Measurements from ENCODE around the gene SDHAF2.
"Not testable (repeated sequence)": the region's sequence is repeated elsewhere in the genome, so short reads cannot be mapped to it uniquely, and the experiment has no call there.

Gene SDHAF2

DNA sequence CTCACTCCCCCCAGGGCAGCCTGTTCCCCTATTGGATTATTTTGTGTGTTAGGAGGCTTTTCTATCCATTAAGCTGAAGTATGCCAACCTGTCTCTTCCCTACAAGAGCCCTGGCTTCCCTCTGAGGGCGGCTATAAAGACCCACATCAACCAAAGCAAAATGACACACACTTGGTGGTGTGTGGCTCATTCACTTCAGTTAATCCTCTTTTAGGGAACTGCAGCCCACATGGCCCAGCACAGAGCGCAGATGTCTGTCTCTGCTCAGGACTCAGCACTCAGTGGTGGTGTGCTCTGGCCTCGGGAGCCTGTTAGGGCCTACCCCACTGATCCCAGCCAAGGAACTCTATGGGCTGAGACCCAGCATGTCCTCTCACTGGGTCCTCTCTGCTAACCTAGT is 46.4 kb downstream of the SDHAF2 start:
- DNase-seq: no peak

DNA sequence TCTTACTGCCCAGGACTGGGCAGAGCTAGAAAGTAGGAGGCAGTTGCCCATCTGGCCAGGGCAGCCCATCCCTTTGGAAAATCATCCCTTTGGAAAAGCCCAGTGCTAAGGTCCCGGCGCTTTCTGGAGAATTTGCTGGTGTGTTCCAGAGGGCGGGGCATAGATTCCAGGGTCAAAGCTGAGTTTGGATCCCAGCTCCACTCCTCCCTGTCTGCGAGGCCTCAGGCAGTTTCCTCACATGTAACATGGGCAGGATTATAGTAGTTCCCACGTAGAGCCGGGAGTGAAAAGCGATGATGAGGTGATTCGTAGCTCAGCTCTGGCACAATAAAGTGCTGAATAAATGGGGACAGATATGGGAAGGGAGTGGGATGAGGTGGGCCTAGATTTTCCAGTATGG is 47.2 kb downstream of the SDHAF2 start:
- TF ChIP-seq GATA1 (IDR thresholded peaks at IDR 0.05; ENCODE audit: low read depth, low read length): no peak
- no peak for DNase-seq

More for the DNA sequence above, 46.4 kb downstream of the SDHAF2 start:
- TF ChIP-seq GATA1 (IDR thresholded peaks at IDR 0.05; ENCODE audit: low read depth, low read length): no peak
- no peak for TF ChIP-seq POLR2A (IDR thresholded peaks at IDR 0.05; ENCODE audit: low read length)

DNA sequence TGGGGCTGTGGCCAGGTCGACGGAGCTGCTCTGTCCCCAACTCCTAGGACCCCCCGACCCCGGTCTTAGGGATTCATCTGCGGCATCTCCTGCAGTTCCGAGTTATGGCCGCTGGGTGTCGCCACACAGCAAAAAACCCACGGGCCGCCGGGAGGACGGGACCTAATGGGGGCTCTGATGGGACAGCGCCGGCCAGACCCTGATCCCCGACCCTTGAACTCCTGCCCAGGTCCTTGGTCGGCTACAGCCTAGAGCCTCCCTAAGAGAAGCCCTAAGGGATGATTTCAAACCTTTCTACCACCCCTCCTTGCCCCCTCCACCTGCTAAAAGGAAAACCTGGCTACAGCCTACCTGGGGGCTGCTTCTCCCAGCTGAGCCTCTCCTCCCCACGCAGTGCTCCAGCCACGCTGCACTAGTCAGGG is 47.8 kb downstream of the SDHAF2 start:
- DNase-seq: peak; percentile 44 to 71
- TF ChIP-seq GATA1 (IDR thresholded peaks at IDR 0.05; ENCODE audit: low read depth, low read length): no peak
- no peak for TF ChIP-seq POLR2A (IDR thresholded peaks at IDR 0.05; ENCODE audit: low read length)

DNA sequence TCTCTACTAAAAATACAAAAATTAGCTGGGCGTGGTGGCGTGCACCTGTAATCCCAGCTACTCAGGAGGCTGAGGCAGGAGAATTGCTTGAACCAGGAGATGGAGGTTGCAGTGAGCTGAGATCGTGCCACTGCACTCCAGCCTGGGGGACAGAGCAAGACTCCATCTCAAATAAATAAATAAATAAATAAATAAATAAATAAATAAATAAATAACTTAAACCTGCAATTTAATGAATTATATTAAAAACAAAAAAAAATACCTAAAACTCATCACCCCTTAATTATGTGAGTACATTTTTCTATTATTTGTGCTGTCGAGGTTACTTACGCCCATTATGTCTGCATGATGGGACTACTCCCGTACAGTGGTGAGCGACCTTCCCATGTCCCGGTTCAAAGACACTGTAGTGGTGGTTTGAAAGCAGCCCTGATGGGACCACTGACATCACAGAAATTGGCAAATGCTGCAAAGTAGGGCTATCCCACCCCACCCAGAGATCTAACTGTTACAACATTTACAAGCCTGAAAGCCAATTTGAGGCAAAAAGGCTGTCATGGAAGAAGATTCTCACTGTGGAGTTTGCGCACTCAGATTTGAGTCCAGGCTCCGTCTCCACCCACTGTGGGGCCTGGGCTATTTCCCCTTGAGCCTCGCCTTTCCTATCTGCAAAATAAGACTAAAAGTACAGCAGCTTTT is 49.6 kb downstream of the SDHAF2 start:
- not testable (repeated sequence) for DNase-seq

DNA sequence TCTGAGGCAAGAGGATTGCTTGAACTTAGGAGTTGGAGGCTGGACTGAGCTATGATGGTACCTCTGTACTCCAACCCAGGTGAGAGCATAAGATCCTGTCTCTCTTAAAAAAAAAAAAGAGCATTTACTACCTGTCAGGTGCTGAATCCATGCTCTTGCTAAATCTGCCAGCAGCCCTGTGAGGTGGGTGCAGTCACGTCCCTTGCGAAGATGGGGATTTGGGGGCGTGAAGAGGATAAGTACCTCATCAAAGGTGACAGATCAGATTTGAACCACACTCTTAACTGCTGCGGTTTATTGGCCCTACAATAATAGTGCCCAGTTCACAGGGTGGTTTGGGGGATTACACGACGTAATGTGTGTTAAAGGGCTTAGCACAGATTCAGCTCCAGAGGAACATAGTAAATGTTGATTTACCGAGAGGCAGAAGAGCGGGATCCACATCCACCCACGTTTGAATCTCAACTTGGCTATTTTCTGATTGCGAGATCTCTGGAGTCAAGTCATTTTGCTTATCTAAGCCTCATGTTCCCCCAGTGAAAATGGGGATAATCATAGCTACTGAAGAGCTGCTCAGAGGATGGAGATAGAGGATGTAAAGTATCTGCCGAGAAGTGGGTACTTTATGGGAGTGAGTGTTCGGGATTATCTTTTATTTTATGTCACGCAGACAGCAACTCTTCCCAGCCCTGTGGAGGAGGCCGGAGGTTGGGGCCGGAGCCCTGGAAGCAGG is 50.5 kb downstream of the SDHAF2 start:
- TF ChIP-seq POLR2A (IDR thresholded peaks at IDR 0.05; ENCODE audit: low read length) (no peak), GATA1 (IDR thresholded peaks at IDR 0.05; ENCODE audit: low read depth, low read length) (no peak)
- no peak for DNase-seq

DNA sequence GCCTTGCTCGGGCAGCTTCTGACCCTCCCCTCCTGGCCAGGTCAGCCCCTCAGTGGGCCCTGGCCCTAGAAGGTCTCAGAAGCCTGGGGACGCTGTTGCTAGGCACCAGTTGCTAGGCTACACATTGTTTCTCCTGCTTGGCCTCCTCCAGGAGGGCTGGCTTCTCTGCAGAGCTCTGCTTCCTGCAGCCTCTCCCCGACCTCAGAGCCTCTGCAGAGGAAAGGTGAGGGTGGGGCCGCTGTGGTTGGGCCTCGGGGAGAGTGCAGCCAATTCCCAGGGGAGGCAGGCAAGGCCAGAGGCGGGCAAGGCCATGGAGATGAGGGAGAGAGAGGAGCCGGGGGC is 51.0 kb downstream of the SDHAF2 start:
- DNase-seq: peak; percentile 16 to 23

DNA sequence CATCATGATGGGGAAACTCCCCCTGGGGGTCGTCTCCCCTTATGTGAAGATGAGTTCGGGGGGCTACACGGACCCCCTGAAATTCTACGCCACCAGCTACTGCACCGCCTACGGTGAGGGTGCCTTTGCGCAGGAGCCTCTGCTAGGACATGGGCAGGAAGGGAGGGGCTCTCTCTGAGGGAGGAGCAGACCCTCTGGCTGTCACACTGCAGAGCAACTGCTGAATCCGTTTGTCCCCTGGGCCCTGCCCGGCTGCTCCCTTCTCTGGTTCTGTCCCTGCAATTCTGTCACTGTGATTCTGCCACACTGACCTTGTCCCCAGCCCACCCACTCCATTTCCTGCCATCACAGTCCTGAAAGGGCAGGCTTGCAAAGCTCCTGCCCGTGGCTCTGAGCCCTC is 51.9 kb downstream of the SDHAF2 start:
- no peak for DNase-seq
- TF ChIP-seq POLR2A (IDR thresholded peaks at IDR 0.05; ENCODE audit: low read length): no peak
- no peak for TF ChIP-seq GATA1 (IDR thresholded peaks at IDR 0.05; ENCODE audit: low read depth, low read length)

More for the DNA sequence above, 51.0 kb downstream of the SDHAF2 start:
- TF ChIP-seq GATA1 (IDR thresholded peaks at IDR 0.05; ENCODE audit: low read depth, low read length): no peak
- TF ChIP-seq POLR2A (IDR thresholded peaks at IDR 0.05; ENCODE audit: low read length): no peak

DNA sequence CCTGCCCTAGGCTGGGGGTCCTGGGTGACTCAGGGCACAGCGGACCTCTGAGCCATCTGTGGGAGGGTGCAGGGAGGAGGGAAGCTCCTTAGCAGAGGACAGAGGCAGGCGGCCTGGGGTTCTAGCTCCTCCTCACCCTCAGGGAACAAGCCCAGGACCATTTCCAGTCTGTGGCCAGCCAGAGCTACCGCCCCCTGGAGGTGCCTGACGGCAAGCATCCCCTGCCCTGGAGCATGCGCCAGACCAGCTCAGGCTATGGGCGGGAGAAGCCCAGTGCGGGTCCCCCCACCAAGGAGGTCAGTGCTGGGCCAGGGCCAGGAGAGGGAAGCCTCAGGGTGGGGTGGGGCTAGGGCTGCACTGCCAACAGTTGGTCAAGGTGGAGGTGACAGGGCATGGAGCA is 52.6 kb downstream of the SDHAF2 start:
- peak; percentile 30 to 44 for DNase-seq
- TF ChIP-seq GATA1 (IDR thresholded peaks at IDR 0.05; ENCODE audit: low read depth, low read length) (no peak), POLR2A (IDR thresholded peaks at IDR 0.05; ENCODE audit: low read length) (no peak)

DNA sequence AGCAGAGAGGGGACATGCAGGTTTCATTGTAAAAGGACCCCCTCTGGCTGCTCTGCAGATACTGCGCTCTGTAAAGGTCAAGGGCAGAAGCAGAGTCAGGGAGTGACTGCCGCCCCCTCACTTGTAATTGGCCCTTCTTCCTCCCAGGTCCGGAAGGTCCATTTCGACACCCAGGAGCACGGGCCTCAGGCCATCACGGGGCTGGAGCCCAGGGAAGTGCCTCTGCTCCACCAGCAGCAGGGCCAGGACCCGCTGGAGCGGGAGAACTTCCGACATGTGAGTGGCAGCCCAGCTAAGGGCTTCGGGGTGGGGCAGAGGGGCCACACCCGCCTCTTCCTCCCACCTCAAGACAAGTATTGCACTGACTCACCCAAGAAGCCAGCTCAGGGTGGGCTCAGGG is 54.6 kb downstream of the SDHAF2 start:
- no peak for DNase-seq

DNA sequence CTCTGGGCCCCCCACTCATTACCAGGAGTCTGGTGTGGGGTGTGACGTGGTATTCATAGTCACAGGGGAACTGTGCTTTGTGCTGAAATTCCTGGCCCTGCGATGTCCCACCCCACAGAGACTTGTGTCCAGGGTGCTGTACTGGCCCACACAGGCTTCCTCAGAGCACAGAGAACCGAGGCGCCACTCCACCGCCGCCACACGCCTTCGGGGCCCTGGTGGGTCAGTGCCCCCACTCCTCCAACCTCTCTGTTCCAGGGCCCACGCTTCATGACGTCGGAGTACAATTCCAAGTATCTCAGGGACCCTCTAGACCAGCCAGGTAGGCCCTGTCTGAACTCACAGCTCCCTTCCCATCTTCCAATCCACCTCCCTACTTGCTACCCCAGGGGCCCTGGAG is 55.2 kb downstream of the SDHAF2 start:
- DNase-seq: no peak
- no peak for TF ChIP-seq POLR2A (IDR thresholded peaks at IDR 0.05; ENCODE audit: low read length)
- TF ChIP-seq GATA1 (IDR thresholded peaks at IDR 0.05; ENCODE audit: low read depth, low read length): no peak

More for the DNA sequence above, 54.6 kb downstream of the SDHAF2 start:
- TF ChIP-seq GATA1 (IDR thresholded peaks at IDR 0.05; ENCODE audit: low read depth, low read length) (no peak), POLR2A (IDR thresholded peaks at IDR 0.05; ENCODE audit: low read length) (no peak)

DNA sequence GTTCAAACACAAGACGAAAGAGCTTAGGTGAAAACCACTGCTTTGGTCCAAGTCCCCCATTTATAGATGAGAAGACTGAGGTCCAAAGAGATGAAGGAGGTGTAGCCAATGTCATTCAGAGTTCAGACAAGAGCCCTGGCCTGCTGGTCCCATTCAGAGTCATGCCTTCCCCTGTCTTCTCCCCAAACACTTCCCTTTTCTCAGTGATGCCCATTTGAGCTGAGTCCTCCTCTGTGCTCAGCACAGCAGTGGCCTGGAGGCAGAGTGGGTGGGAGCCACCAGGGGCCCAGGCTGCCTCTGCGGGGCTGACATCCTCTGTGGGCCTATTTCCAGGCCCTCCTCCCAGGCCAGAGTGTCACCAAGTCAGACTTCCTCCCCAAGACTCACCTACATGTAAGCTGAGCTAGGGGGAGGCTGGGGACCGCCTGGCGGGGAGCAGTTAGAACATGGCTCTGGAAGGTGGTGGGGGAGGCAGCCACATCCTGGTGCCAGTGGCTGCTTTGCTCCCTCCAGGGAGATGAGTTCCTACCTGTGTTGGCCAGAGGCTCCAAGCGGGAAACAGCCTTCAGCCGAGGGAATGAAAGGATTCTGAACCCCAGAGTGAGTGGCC is 56.2 kb downstream of the SDHAF2 start:
- no peak for DNase-seq
- TF ChIP-seq POLR2A (IDR thresholded peaks at IDR 0.05; ENCODE audit: low read length): no peak
- no peak for TF ChIP-seq GATA1 (IDR thresholded peaks at IDR 0.05; ENCODE audit: low read depth, low read length)

DNA sequence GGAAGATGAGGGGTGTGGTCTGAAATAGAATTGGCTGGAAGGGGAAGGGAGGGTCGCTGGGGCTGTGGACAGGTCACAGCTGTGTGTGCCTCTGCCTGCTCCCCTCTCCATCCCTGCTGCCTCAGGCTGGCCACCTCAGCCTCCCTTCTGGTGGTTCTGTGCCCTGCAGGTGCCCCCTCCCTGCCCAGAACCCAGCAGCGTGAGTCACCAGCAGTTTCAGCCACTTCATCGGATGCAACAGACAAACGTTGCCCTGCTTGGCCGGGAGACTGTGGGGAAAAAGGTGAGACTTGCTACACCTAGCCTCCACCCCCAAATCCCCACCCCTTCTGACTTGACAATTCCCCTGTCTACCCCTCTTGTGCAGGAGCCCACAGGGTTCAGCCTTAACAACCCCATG is 56.9 kb downstream of the SDHAF2 start:
- no peak for TF ChIP-seq GATA1 (IDR thresholded peaks at IDR 0.05; ENCODE audit: low read depth, low read length)
- TF ChIP-seq POLR2A (IDR thresholded peaks at IDR 0.05; ENCODE audit: low read length): no peak
- DNase-seq: no peak

DNA sequence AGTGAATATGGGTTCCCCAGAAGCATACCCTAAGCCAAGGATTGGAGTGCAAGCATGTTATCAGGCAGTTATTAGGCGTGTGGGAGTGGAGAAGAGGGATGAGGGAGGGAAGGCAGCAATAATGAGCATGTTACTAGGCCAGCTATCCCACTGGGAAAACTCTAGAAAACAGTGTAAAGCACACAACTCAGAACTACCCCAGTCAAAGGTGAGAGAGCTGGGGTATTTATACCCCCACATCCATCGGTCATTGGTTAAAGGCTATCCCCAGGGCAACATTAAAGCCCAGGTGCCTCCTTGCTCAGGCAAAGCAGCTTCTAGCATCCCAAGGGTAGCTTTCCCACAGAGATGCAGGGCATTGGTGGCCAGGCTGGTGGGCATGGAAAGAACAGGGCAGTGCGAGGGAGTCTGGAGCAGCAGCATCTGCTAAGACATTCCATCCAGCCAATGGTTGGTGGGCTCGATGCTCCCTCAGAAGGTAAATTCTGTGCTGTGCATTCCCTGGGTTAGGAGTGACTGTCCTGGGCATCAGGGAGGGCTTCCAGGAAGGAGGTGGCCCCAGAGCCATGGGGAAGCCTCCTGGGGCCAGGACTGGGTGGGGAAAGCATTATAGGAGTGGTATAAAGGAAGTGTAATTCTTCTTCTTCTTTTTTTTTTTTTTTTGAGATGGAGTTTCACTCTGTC is 57.6 kb downstream of the SDHAF2 start:
- TF ChIP-seq POLR2A (IDR thresholded peaks at IDR 0.05; ENCODE audit: low read length): no peak
- no peak for TF ChIP-seq GATA1 (IDR thresholded peaks at IDR 0.05; ENCODE audit: low read depth, low read length)
- no peak for DNase-seq

DNA sequence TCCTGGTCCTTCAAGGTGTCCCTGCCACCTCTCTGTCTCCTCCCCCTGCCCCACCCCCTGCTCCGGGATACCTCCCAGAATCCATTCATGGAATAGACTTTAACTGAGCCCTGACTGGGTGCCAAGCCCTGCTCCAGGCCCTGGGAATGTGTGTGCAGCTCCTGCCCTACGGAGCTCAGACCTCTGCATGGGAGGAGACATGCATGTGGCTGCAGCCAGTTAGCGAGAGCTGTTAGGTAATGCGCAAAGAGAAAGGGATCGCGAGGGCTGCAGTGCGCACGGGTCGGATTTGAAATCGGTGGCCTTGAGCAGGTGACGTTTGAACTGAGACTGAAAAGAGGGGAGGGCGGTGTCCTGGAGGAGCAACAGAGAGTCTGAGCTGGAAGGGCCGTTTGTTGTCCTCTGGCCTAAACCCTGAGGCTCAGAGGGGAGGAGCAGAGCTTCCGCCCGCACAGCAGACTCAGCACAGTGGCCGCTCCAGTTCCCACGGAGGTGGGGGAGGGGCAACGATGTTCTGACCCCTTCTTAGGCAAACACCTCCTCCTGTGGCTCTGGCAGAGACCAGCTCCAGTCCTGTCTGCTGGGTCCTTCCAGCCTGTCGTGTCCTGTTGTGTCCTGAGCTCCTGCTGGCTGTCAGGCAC is 58.8 kb downstream of the SDHAF2 start:
- DNase-seq: no peak
- TF ChIP-seq POLR2A (IDR thresholded peaks at IDR 0.05; ENCODE audit: low read length) (no peak), GATA1 (IDR thresholded peaks at IDR 0.05; ENCODE audit: low read depth, low read length) (no peak)

Data from erythroblast (primary cell).